GM13977 (cell line): ENCODE measurements around the gene MAD1L1.

Experiments
- DNase-seq: peaks from one replicate; pipeline ENCODE4 v3.0.0; 2012; ENCODE audit warnings: low spot score
- CTCF ChIP-seq: IDR thresholded peaks from 2 replicates; pipeline ENCODE4 v1.5.1; 2012; ENCODE audit warnings: mild to moderate bottlenecking, control low read depth; ENCODE audit not compliant: insufficient read depth; ENCODE audit errors: extremely low read depth, missing control alignments
- in situ Hi-C: fragments of 300-500 bp; cut with MboI; formaldehyde crosslinking; loops from one replicate; pipeline ENCODE4 v1.12.0; 2022; ENCODE audit warnings: low sequenced_read_pairs, low pct_unique_long_range_greater_than_20kb, mixed read lengths, inconsistent platforms; ENCODE audit not compliant: unreplicated experiment

Gene MAD1L1

GRCh38 chr7:2217716-2218443, 14.9 kb downstream of the MAD1L1 start:
- DNase-seq, result no peak
- in situ Hi-C loops, result loop anchor here (25.0 kb wide), 1 partner anchor 631 kb away; no protein-coding TSS in a partner anchor
- no peak for TF ChIP-seq CTCF

GRCh38 chr7:2217206-2217605, 15.5 kb downstream of the MAD1L1 start:
- in situ Hi-C loops, result loop anchor here (25.0 kb wide), 1 partner anchor 630 kb away; no protein-coding TSS in a partner anchor
- TF ChIP-seq CTCF, result no peak
- DNase-seq, result no peak

- no peak for DNase-seq
- TF ChIP-seq CTCF, result no peak
- in situ Hi-C loops, result loop anchor here (25.0 kb wide), 1 partner anchor 629 kb away; no protein-coding TSS in a partner anchor
Measured at GRCh38 chr7:2215851-2216250, 16.9 kb downstream of the MAD1L1 start.

- in situ Hi-C loops, result loop anchor here (25.0 kb wide), 1 partner anchor 627 kb away; no protein-coding TSS in a partner anchor
- no peak for TF ChIP-seq CTCF
- DNase-seq, result no peak
Measured at GRCh38 chr7:2214636-2215035, 18.1 kb downstream of the MAD1L1 start.

- in situ Hi-C loops, result loop anchor here (25.0 kb wide), 1 partner anchor 626 kb away; no protein-coding TSS in a partner anchor
- no peak for TF ChIP-seq CTCF
- no peak for DNase-seq
Measured at GRCh38 chr7:2213551-2214215, 19.1 kb downstream of the MAD1L1 start.

- no peak for TF ChIP-seq CTCF
- in situ Hi-C loops, result loop anchor here (25.0 kb wide), 1 partner anchor 626 kb away; no protein-coding TSS in a partner anchor
- DNase-seq, result no peak
Measured at GRCh38 chr7:2212906-2213305, 19.8 kb downstream of the MAD1L1 start.
